BE2C (cell line): ENCODE results near the gene OR2A42. TPM values are rescaled to one million over a fixed set of nuclear protein-coding genes. Genes with fewer than 3 reads are reported as not detected.
"Not testable (repeated sequence)": the region's sequence is repeated elsewhere in the genome, so short reads cannot be mapped to it uniquely, and the experiment has no call there.

Experiments
- DNase-seq: peaks from one replicate; pipeline ENCODE4 v3.0.0-alpha.2; 2020
- H3K27me3 ChIP-seq: fragments of 250-450 bp; sonication (Bioruptor Pico); 2 replicates; pipeline ENCODE4 v1.5.1; 2020; ENCODE audit warnings: mild to moderate bottlenecking
- H3K36me3 ChIP-seq: fragments of 250-450 bp; sonication (Bioruptor Pico); 2 replicates; pipeline ENCODE4 v1.5.1; 2020; ENCODE audit warnings: mild to moderate bottlenecking
- H3K4me1 ChIP-seq: fragments of 250-450 bp; sonication (Bioruptor Pico); 2 replicates; pipeline ENCODE4 v1.5.1; 2020
- H3K4me3 ChIP-seq: 2 replicates; pipeline ENCODE4 v1.5.1; 2011; ENCODE audit warnings: low read depth, low read length
- H3K9me3 ChIP-seq: fragments of 250-450 bp; sonication (Bioruptor Pico); 2 replicates; pipeline ENCODE4 v1.5.1; 2020
- CTCF ChIP-seq: IDR thresholded peaks from 2 replicates; pipeline ENCODE4 v1.5.1; 2012; ENCODE audit warnings: mild to moderate bottlenecking, low read depth, low read length
- polyA plus RNA-seq: library from polyadenylated mRNA; unstranded; fragments of >200 nt; gene quantifications from one replicate; pipeline ENCODE4 v1.2.1, GENCODE V29; 2012; ENCODE audit warnings: low read depth, missing spikeins; ENCODE audit not compliant: insufficient read length, insufficient read depth

The OR2A42 gene
- polyA plus RNA-seq = not detected

GRCh38 chr7:144239365-144239764 is at the start of gene OR2A42:
TSS of gene OR2A42 (minus strand) at chr7:144239605. CDS start at chr7:144232843, 6,762 bp downstream.
- not testable (repeated sequence) for DNase-seq, H3K27me3 ChIP-seq, H3K4me1 ChIP-seq, H3K36me3 ChIP-seq, H3K9me3 ChIP-seq, H3K4me3 ChIP-seq

DNA sequence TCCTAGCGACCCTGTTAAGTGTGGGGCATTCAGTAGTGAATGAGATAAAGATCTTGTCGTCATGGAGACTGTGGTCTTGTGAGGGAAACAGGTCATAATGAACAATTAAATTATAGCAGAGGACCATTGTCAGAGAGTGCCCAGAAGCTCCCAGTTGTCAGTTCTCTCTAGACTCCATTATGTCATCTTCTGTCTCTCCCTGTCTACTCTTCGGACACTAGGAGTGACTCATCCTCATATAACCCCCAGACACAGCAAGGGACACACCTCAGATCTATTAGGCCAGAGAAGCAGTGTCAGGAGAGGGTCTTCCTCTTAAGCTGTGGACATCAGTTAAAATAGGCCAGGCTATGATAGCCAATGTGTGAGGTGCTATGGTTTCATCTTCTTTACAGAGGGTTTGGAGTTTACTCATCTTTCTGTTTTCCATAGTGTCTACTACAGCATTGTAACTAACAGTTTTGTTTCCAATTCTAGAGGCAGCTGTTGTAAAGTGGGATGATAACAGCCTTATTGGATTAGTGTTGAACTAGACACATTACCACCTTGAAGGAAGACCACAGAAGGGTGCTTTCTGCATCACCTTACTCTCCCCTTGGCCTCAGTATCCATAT is 47.9 kb upstream of the OR2A42 start:
- H3K4me1 ChIP-seq, H3K27me3 ChIP-seq, DNase-seq, H3K9me3 ChIP-seq, H3K4me3 ChIP-seq, H3K36me3 ChIP-seq: not testable (repeated sequence)

DNA sequence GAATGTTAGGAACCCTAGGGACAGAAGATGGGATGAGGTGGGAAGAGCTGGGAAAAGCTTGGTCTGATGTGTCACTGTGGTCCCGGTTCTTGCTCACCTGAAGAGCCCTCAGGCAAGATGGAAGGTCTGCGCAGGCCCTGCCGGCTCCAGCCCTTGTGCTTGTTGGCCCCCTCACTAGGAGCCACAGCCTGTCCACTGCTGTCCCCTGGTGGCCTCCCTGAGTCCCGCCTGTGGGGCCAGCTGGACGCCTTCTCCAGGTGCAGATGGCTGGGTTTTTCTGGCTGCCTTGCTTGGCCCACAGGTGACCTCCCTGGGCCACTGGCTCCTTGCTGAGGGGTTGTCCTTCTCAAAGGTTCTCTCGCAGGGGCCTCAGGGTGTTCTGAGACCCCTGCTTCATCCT is 44.3 kb upstream of the OR2A42 start:
- H3K9me3 ChIP-seq, H3K36me3 ChIP-seq, H3K4me1 ChIP-seq, DNase-seq, H3K4me3 ChIP-seq, H3K27me3 ChIP-seq: not testable (repeated sequence)

- H3K36me3 ChIP-seq, H3K4me3 ChIP-seq, H3K4me1 ChIP-seq, H3K27me3 ChIP-seq, DNase-seq, H3K9me3 ChIP-seq: not testable (repeated sequence)
These were observed 43.1 kb upstream of the OR2A42 start for GRCh38 chr7:144282490-144282889.

DNA sequence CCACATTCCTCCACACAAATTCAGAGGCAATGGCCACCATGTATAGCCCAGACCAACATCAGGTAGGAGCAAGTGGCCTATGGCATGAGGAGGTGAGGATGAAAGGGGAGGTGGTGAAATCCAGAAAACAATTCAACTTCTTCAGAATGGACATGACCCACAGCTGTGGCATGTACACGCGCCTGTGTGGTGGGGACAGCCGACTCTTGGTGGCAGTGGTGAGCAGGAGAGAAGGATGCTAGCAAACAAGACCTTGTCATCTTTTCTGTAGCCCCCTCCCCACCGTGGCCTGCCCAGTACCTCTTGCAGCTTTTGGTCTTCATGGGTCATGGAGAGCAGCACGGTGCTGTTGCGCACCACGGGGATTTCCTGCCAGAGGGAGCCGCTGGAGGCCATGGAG is 42.6 kb upstream of the OR2A42 start:
- DNase-seq, H3K4me3 ChIP-seq, H3K27me3 ChIP-seq: not testable (repeated sequence)

GRCh38 chr7:144280010-144280409 is 40.6 kb upstream of the OR2A42 start:
- H3K4me3 ChIP-seq, H3K9me3 ChIP-seq, DNase-seq, H3K27me3 ChIP-seq, H3K4me1 ChIP-seq, H3K36me3 ChIP-seq: not testable (repeated sequence)

More for the DNA sequence above, 42.6 kb upstream of the OR2A42 start:
- not testable (repeated sequence) for H3K4me1 ChIP-seq, H3K9me3 ChIP-seq, H3K36me3 ChIP-seq

- not testable (repeated sequence) for H3K4me1 ChIP-seq, H3K27me3 ChIP-seq, H3K36me3 ChIP-seq, DNase-seq, H3K4me3 ChIP-seq, H3K9me3 ChIP-seq
These were observed 35.9 kb upstream of the OR2A42 start for GRCh38 chr7:144275281-144275680.

DNA sequence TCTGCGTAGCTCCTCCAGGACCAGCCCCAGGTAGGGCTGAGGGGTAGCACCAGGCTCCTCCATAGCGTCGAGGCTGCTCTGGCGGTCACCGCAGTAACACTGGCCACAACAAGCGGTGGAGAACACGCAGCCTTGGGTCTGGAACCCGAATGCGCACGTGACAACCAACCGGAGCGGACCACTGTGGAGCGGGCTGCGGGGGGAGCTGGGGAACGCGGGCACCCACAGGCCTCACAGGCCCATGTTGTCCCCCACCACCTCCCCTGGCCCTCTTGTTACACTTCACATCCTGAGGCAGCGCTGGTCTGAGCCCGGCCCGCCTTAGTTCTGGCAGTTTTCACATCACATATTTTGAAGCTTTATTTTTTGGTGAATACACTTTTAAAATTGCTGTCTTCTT is 29.8 kb upstream of the OR2A42 start, which contains the start of gene CTAGE8:
Gene CTAGE8, minus strand, starts transcription at position 101 of the 400 bp plus-strand sequence. Its CDS starts 38 bp downstream, at position 63.
- H3K36me3 ChIP-seq, H3K27me3 ChIP-seq, DNase-seq, H3K4me1 ChIP-seq, H3K4me3 ChIP-seq, H3K9me3 ChIP-seq: not testable (repeated sequence)

- not testable (repeated sequence) for H3K9me3 ChIP-seq, H3K36me3 ChIP-seq, H3K4me1 ChIP-seq, DNase-seq, H3K27me3 ChIP-seq, H3K4me3 ChIP-seq
These were observed 25.3 kb upstream of the OR2A42 start, which contains the start of gene OR2A7 for GRCh38 chr7:144264692-144265091. TSS of gene OR2A7 (minus strand) at chr7:144264792. CDS start at chr7:144259628, 5,164 bp downstream.

DNA sequence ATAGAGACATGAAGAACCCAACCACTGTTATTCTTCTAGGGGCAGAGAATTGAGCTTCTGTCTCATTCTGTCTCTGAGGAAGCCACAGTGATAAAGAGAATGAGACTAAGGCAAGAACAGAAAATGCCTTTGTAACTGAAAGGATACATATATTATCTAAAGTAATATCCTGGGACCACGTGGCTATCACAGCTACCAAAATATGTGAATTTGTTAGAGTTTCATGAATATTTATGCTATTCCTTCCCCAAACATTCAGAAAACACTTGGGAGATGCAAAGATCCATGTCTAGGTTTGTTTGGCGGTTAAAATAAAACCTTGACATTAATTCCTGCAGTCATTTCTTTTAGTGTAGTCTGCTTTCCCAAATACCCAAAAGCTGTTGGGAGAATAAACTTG is 22.7 kb upstream of the OR2A42 start:
- not testable (repeated sequence) for H3K4me3 ChIP-seq, DNase-seq, H3K9me3 ChIP-seq, H3K27me3 ChIP-seq, H3K36me3 ChIP-seq, H3K4me1 ChIP-seq

- H3K9me3 ChIP-seq, DNase-seq, H3K27me3 ChIP-seq, H3K36me3 ChIP-seq, H3K4me3 ChIP-seq, H3K4me1 ChIP-seq: not testable (repeated sequence)
These were observed 19.7 kb upstream of the OR2A42 start for GRCh38 chr7:144259067-144259466.

DNA sequence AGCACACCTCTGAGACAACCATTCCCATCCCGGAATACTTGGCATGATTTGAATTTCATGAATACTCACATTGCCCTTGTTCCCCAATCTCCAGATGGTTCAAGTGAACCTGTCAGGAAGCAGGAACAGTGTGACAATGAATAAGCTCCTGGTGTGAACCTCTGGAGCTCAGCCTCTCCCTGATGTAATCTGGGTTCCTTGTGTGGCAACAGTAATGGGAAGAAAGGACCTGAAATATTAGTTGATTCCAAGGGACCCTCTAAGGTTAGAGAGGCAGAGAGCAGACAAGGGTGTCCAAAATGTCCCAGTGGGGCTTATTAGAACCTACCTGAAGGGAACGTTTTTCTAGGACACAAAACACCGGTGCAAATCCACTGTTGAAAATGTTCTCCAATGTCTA is 16.7 kb upstream of the OR2A42 start:
- Histone ChIP-seq H3K9me3 (no peaks in the 10 kb centered on the region), H3K4me3 (no peak overlapping the region), H3K36me3 (no peaks in the 10 kb centered on the region), H3K27me3 (no peaks in the 10 kb centered on the region), H3K4me1 (no peaks in the 10 kb centered on the region)
- no peak for DNase-seq
- no peak for TF ChIP-seq CTCF
